CD4-positive, alpha-beta T cell treated with Interferon alpha-2 for 1 hour (primary cell): Measurements from ENCODE around the gene MBD5.

ENCODE experiments used
- DNase-seq, 2 donors: peaks; one replicate each; pipeline ENCODE4 v3.0.0-alpha.2; 2020 to 2022

Gene MBD5

GRCh38 chr2:148554459-148555247, 533.8 kb downstream of the MBD5 start:
- no peak for DNase-seq

- DNase-seq, result no peak
These were observed 534.9 kb downstream of the MBD5 start for GRCh38 chr2:148555622-148556294.

GRCh38 chr2:148557844-148558436, 537.0 kb downstream of the MBD5 start:
- DNase-seq, result no peak

GRCh38 chr2:148560496-148560895, 539.6 kb downstream of the MBD5 start:
- no peak for DNase-seq

GRCh38 chr2:148561389-148561788, 540.5 kb downstream of the MBD5 start:
- no peak for DNase-seq

GRCh38 chr2:148565272-148565894, 544.5 kb downstream of the MBD5 start:
- DNase-seq, result no peak
